GM21381 (cell line): ENCODE measurements around the gene ACOT11.

Experiments used
- ATAC-seq: cut with Tn5 transposase; IDR thresholded peaks from one replicate; pipeline ENCODE4 v1.9.1; 2021; ENCODE audit warnings: mild to moderate bottlenecking, moderate library complexity; ENCODE audit not compliant: unreplicated experiment

ACOT11 gene

GRCh38 chr1:54584575-54584974, 36.5 kb downstream of the ACOT11 start:
- no peak for ATAC-seq

- no peak for ATAC-seq
Measured at GRCh38 chr1:54585181-54586066, 37.4 kb downstream of the ACOT11 start.

GRCh38 chr1:54588377-54588776, 40.3 kb downstream of the ACOT11 start:
- no peak for ATAC-seq

GRCh38 chr1:54591127-54591756, 43.2 kb downstream of the ACOT11 start:
- ATAC-seq = no peak

GRCh38 chr1:54593571-54594160, 45.6 kb downstream of the ACOT11 start:
- ATAC-seq = no peak

- ATAC-seq = no peak
Measured at GRCh38 chr1:54594463-54594862, 46.4 kb downstream of the ACOT11 start.

- no peak for ATAC-seq
Measured at GRCh38 chr1:54595956-54596498, 48.0 kb downstream of the ACOT11 start.

GRCh38 chr1:54596756-54597155, 48.7 kb downstream of the ACOT11 start:
- no peak for ATAC-seq

GRCh38 chr1:54597455-54598030, 49.5 kb downstream of the ACOT11 start:
- ATAC-seq = no peak

- no peak for ATAC-seq
Measured at GRCh38 chr1:54599211-54599823, 51.3 kb downstream of the ACOT11 start.

GRCh38 chr1:54600947-54601721, 53.1 kb downstream of the ACOT11 start:
- ATAC-seq = no peak

GRCh38 chr1:54601730-54602129, 53.7 kb downstream of the ACOT11 start:
- no peak for ATAC-seq

- ATAC-seq = no peak
Measured at GRCh38 chr1:54602554-54602953, 54.5 kb downstream of the ACOT11 start.

- no peak for ATAC-seq
Measured at GRCh38 chr1:54603241-54603640, 55.2 kb downstream of the ACOT11 start.

- no peak for ATAC-seq
Measured at GRCh38 chr1:54604051-54604450, 56.0 kb downstream of the ACOT11 start.

- ATAC-seq = no peak
Measured at GRCh38 chr1:54604572-54605370, 56.7 kb downstream of the ACOT11 start.

GRCh38 chr1:54606096-54606989, 58.3 kb downstream of the ACOT11 start:
- ATAC-seq = no peak

GRCh38 chr1:54606990-54607325, 58.9 kb downstream of the ACOT11 start:
- no peak for ATAC-seq
